Neuronal stem cell (in vitro differentiated cells): ENCODE data around the gene TNFRSF25.

Source experiments
- DNase-seq: peaks from one replicate; pipeline ENCODE4 v3.0.0-alpha.2; 2013; ENCODE audit warnings: low spot score
- H2AFZ ChIP-seq: one replicate; pipeline ENCODE4 v1.6.1; 2013; ENCODE audit warnings: mild to moderate bottlenecking, low read length, inconsistent platforms
- H2AK5ac ChIP-seq: 2 replicates; pipeline ENCODE4 v1.6.1; 2013; ENCODE audit warnings: low read depth, mild to moderate bottlenecking, inconsistent platforms, low read length, moderate library complexity, mixed read lengths
- H2BK120ac ChIP-seq: 2 replicates; pipeline ENCODE4 v1.6.1; 2013; ENCODE audit warnings: low read depth, mild to moderate bottlenecking, inconsistent platforms, low read length, moderate library complexity, mixed read lengths
- H2BK12ac ChIP-seq: one replicate; pipeline ENCODE4 v1.6.1; 2013; ENCODE audit warnings: low read length, inconsistent platforms
- H2BK15ac ChIP-seq: 2 replicates; pipeline ENCODE4 v1.6.1; 2013; ENCODE audit warnings: mild to moderate bottlenecking, low read length, inconsistent platforms, mixed read lengths
- H2BK5ac ChIP-seq: one replicate; pipeline ENCODE4 v1.6.1; 2013; ENCODE audit warnings: inconsistent platforms, mild to moderate bottlenecking, low read length, moderate library complexity
- H3K14ac ChIP-seq: one replicate; pipeline ENCODE4 v1.6.1; 2013; ENCODE audit warnings: low read length, inconsistent platforms
- H3K18ac ChIP-seq: 2 replicates; pipeline ENCODE4 v1.6.1; 2013; ENCODE audit warnings: low read length, inconsistent platforms
- H3K23ac ChIP-seq: 2 replicates; pipeline ENCODE4 v1.6.1; 2013; ENCODE audit warnings: low read depth, mild to moderate bottlenecking, mixed read lengths, low read length, inconsistent platforms; ENCODE audit not compliant: poor library complexity
- H3K27ac ChIP-seq: replicated peaks from 3 replicates; pipeline ENCODE4 v1.5.1; 2013; ENCODE audit warnings: low read length, inconsistent platforms
- H3K27me3 ChIP-seq, 3 experiments: 2 replicates each; pipeline ENCODE4 v1.6.1; 2013; ENCODE audit warnings: low read length in 3 of 3, mild to moderate bottlenecking in 2 of 3, inconsistent platforms in 1 of 3, low read depth in 1 of 3, mixed read lengths in 1 of 3, moderate library complexity in 1 of 3; ENCODE audit not compliant: control insufficient read depth in 3 of 3, insufficient read depth in 3 of 3
- H3K36me3 ChIP-seq, 2 donors: replicated peaks in 1 of 2; 2 replicates each; pipeline ENCODE4 v1.6.1; 2013; ENCODE audit warnings: low read length in 2 of 2; ENCODE audit not compliant: control insufficient read depth in 2 of 2, insufficient read depth in 2 of 2
- H3K4ac ChIP-seq: 2 replicates; pipeline ENCODE4 v1.6.1; 2013; ENCODE audit warnings: inconsistent platforms, mild to moderate bottlenecking, low read length, moderate library complexity
- H3K4me1 ChIP-seq, 2 donors: 1 replicate in 1 of 2; 2 replicates in 1 of 2; pipeline ENCODE4 v1.6.1; 2013; ENCODE audit warnings: low read length in 2 of 2, low read depth in 1 of 2; ENCODE audit not compliant: control insufficient read depth in 2 of 2, insufficient read depth in 1 of 2
- H3K4me2 ChIP-seq: one replicate; pipeline ENCODE4 v1.6.1; 2013; ENCODE audit warnings: mild to moderate bottlenecking, low read length, inconsistent platforms; ENCODE audit not compliant: insufficient read depth, poor library complexity, severe bottlenecking
- H3K4me3 ChIP-seq, 2 donors: 2 replicates each; pipeline ENCODE4 v1.5.1; 2013; ENCODE audit warnings: low read length in 2 of 2, mild to moderate bottlenecking in 2 of 2, inconsistent platforms in 1 of 2, moderate library complexity in 1 of 2
- H3K79me1 ChIP-seq: one replicate; pipeline ENCODE4 v1.6.1; 2013; ENCODE audit warnings: low read depth, mild to moderate bottlenecking, inconsistent platforms, low read length, moderate library complexity
- H3K9ac ChIP-seq: one replicate; pipeline ENCODE4 v1.6.1; 2013; ENCODE audit warnings: mild to moderate bottlenecking, low read depth, low read length, inconsistent platforms; ENCODE audit not compliant: poor library complexity
- H3K9me3 ChIP-seq, 2 donors: replicated peaks in 1 of 2; 2 replicates each; pipeline versions ENCODE3 to v1.6.1; 2013; ENCODE audit warnings: low read length in 2 of 2, mild to moderate bottlenecking in 2 of 2, inconsistent platforms in 1 of 2, low read depth in 1 of 2, mixed read lengths in 1 of 2, moderate library complexity in 1 of 2; ENCODE audit not compliant: control insufficient read depth in 2 of 2, insufficient read depth in 1 of 2
- H4K8ac ChIP-seq: one replicate; pipeline ENCODE4 v1.6.1; 2013; ENCODE audit warnings: low read depth, mild to moderate bottlenecking, inconsistent platforms, low read length, moderate library complexity
- H4K91ac ChIP-seq: one replicate; pipeline ENCODE4 v1.6.1; 2013; ENCODE audit warnings: low read length, low read depth, mild to moderate bottlenecking, inconsistent platforms; ENCODE audit not compliant: poor library complexity
- WGBS, 2 donors: extraction: QIAGEN DNeasy Blood & Tissue Kit; methylation state at CpG; one replicate each; pipeline ENCODE4 v1.1.7; 2013; ENCODE audit warnings: missing lambda C conversion rate in 2 of 2, mixed read lengths in 1 of 2; ENCODE audit not compliant: insufficient read length in 2 of 2, insufficient replicate concordance in 1 of 2; ENCODE audit errors: extremely low coverage in 2 of 2; 5-methylcytosine and 5-hydroxymethylcytosine counted together

TNFRSF25 gene

DNA sequence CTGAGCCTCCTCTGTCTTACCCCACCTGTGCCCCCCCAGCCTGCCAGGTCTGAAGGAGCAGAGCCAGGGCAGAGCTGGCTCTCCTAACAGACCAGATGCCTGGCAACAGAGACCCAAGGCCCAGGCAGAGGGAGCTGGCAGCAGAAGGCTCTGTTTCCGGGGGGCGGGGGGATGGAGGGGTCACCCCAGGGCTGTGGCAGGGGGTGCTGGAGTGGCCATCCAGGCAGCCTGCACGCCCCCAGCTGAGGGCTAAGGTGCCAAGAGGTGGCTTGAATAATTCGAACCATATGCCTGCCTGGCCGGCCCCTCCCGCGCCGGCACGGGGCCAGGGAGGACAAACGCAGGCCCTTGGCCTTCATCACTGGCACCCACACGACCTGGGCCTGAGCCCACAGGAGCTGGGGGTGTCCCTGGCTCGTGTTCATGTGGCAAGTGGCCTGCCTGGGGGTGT lies 41.5 kb upstream of the TNFRSF25 start:
- peaks cover 2% of the 10 kb centered on the region for H3K79me1 ChIP-seq
- H2AK5ac ChIP-seq: no peak overlapping the region
- H4K8ac ChIP-seq: no peak overlapping the region
- no peak for DNase-seq
- no peak overlapping the region for H2BK120ac ChIP-seq
- peaks cover 0 to 10% (median 0%) of the 10 kb centered on the region in 3 experiments for H3K27me3 ChIP-seq
- no peak overlapping the region for H2BK5ac ChIP-seq
- no peak overlapping the region for H2AFZ ChIP-seq
- H3K23ac ChIP-seq: peak overlapping the region; percentile 6
- H2BK15ac ChIP-seq: no peak overlapping the region
- peaks cover 0 to 32% of the 10 kb centered on the region in 2 donors for H3K4me1 ChIP-seq
- H3K36me3 ChIP-seq: no peaks in the 10 kb centered on the region
- no peak overlapping the region for H3K9ac ChIP-seq
- H3K4me3 ChIP-seq: no peak overlapping the region
- no peak overlapping the region for H3K14ac ChIP-seq
- no peak overlapping the region for H4K91ac ChIP-seq
- WGBS, 2 donors: no CpG with 5 or more reads among the region's 12 CpGs
- H3K4ac ChIP-seq: no peak overlapping the region
- H3K9me3 ChIP-seq: no peaks in the 10 kb centered on the region
- no peak overlapping the region for H2BK12ac ChIP-seq
- no peak overlapping the region for H3K4me2 ChIP-seq
- H3K27ac ChIP-seq: no peak overlapping the region
- no peak overlapping the region for H3K18ac ChIP-seq

DNA sequence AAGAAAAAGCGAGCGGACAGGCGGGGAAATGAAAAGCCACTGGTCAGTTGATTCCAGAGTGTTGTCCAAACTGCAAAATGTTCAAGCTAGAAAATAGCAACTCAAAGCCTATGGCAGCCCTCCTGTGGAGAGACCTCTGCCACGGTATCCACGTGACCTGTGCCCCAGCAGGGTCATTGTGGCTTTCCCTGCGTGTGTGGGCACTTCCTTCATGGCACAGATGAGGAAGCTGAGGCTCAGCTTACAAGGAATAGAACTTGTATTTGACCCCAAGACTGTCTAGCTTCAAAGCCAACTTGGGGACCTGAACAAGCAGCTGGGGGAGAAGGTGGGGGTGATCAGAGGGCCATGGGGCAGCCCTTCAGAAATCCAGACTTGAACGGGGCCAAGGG lies 41.1 kb upstream of the TNFRSF25 start:
- H3K36me3 ChIP-seq: no peaks in the 10 kb centered on the region
- H3K27ac ChIP-seq: no peak overlapping the region
- H2BK5ac ChIP-seq: no peak overlapping the region
- no peak overlapping the region for H3K4me3 ChIP-seq
- H3K4me2 ChIP-seq: no peak overlapping the region
- no peak overlapping the region for H3K18ac ChIP-seq
- no peak overlapping the region for H2BK12ac ChIP-seq
- no peak overlapping the region for H2AK5ac ChIP-seq
- no peak overlapping the region for H3K4ac ChIP-seq
- peaks cover under 1% of the 10 kb centered on the region for H3K79me1 ChIP-seq
- peaks cover 0 to 31% of the 10 kb centered on the region in 2 donors for H3K4me1 ChIP-seq
- H3K9me3 ChIP-seq: no peaks in the 10 kb centered on the region
- no peak overlapping the region for H4K8ac ChIP-seq
- peaks cover 0 to 10% (median 0%) of the 10 kb centered on the region in 3 experiments for H3K27me3 ChIP-seq
- H3K14ac ChIP-seq: no peak overlapping the region
- no peak overlapping the region for H3K9ac ChIP-seq
- no CpG with 5 or more reads among the region's 7 CpGs for WGBS, 2 donors
- no peak for DNase-seq
- no peak overlapping the region for H2BK15ac ChIP-seq
- H2BK120ac ChIP-seq: no peak overlapping the region
- no peak overlapping the region for H3K23ac ChIP-seq
- peak overlapping the region; percentile 84 for H2AFZ ChIP-seq
- no peak overlapping the region for H4K91ac ChIP-seq

DNA sequence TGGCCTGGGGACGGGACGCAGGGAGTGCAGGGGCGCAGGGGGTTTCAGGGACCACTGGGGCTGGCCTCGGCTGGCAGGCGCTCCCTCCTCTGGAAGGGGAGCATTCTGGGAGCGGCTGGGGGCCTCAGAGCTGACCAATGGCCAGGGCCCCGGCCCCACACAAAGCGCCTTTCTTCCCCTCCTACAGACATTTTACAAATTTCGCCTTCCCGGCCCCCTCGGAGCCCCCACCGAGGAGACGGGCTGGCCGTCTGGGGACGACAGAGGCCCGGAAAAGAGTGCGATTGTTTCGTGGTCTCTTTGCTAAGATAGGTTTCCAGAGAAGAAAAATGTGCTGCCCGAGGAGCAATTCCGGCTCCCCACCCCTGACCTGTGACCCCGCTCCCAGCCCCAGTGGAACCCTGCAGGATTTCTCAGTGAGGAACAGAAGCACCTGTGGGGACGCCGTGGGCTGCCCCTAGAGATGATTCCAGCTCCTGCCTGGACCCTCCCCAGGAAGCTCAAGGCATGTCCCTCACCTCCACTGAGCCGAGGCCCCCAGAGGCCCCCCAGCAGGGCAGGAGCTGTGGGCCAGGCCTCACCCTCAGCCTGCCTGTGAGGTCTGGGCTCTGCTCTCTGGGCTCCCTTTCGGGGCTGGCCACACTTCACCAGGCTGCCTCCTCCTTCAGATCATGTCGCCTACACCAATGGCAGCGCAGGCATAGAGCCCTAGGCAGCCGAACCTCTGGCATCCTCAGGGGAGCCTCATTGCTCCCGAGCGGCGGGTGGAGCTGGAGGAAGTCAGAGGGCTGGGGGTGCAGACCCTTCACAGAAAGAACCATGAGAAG lies 40.5 kb upstream of the TNFRSF25 start:
- no CpG with 5 or more reads among the region's 31 CpGs for WGBS, 2 donors
- peak overlapping the region; percentile 27 for H3K23ac ChIP-seq
- no peak overlapping the region for H2BK120ac ChIP-seq
- H2BK5ac ChIP-seq: peak overlapping the region; percentile 75
- no peak overlapping the region for H4K8ac ChIP-seq
- DNase-seq: no peak
- H3K36me3 ChIP-seq: no peaks in the 10 kb centered on the region
- peaks cover 0 to 29% of the 10 kb centered on the region in 2 donors for H3K4me1 ChIP-seq
- peak overlapping the region; percentile 74 for H3K18ac ChIP-seq
- peak overlapping the region; percentile 2 for H3K14ac ChIP-seq
- no peaks in the 10 kb centered on the region for H3K9me3 ChIP-seq
- H3K4me2 ChIP-seq: no peak overlapping the region
- peak overlapping the region; percentile 81 for H2AK5ac ChIP-seq
- no peak overlapping the region for H3K4me3 ChIP-seq
- peaks cover 0 to 13% (median 0%) of the 10 kb centered on the region in 3 experiments for H3K27me3 ChIP-seq
- H3K4ac ChIP-seq: no peak overlapping the region
- H2BK15ac ChIP-seq: no peak overlapping the region
- H2BK12ac ChIP-seq: no peak overlapping the region
- no peak overlapping the region for H3K27ac ChIP-seq
- peak overlapping the region; percentile 84 for H2AFZ ChIP-seq
- H4K91ac ChIP-seq: no peak overlapping the region
- no peak overlapping the region for H3K9ac ChIP-seq
- H3K79me1 ChIP-seq: no peaks in the 10 kb centered on the region

DNA sequence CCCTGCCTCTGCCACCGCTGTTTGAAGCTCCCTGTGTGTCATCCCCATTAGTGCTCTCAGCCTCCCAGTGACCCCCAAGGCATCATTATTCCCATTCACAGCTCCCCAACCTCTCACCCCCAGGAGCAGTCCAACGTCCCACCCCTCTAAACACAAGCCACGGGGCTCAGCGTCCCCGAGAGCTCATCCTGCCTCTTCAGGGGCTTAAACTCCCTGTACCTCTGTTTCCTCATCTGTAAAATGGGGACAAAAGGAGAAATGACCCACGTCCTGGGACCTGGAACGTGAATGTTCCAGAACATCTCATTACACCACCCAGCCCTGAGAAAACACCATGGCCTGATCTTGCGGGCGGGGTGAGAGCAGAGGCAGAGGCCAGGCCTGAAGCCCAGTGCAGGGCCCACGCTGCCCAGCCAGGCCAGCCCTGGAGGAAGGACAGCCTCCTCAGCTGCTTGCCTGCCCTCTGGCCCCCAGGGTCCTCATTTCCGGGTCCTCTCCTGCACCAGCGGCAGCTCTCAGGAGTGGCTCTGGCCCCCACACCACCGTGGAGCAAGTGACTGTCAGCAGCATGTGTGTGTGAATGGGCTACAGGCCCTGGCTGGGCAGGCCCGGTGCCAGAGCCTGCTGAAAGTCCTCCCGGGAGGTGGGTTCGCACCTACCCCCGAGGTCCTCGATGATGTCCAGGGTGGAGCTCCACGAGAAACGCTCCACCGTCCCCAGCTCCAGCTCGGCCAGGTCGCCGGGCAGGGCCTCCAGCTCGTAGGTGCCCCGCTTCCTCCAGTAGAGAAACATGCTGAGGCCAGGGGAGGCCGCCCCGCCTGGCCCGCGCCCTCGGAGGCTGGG lies 39.6 kb upstream of the TNFRSF25 start:
- no peak overlapping the region for H3K27ac ChIP-seq
- peak overlapping the region; percentile 53 for H3K4ac ChIP-seq
- no peaks in the 10 kb centered on the region for H3K79me1 ChIP-seq
- H3K23ac ChIP-seq: peak overlapping the region; percentile 97
- peak overlapping the region in 1 of 2 donors; percentile 20 for H3K4me3 ChIP-seq
- H3K9ac ChIP-seq: no peak overlapping the region
- H2BK5ac ChIP-seq: peak overlapping the region; percentile 82
- H2BK120ac ChIP-seq: peak overlapping the region; percentile 91
- peak overlapping the region; percentile 65 for H4K8ac ChIP-seq
- no peak for DNase-seq
- H3K4me1 ChIP-seq: peaks cover 0 to 28% of the 10 kb centered on the region in 2 donors
- peak overlapping the region; percentile 41 for H2BK12ac ChIP-seq
- H3K4me2 ChIP-seq: no peak overlapping the region
- no peaks in the 10 kb centered on the region for H3K36me3 ChIP-seq
- no peak overlapping the region for H2BK15ac ChIP-seq
- peak overlapping the region; percentile 57 for H3K18ac ChIP-seq
- H2AK5ac ChIP-seq: peak overlapping the region; percentile 81
- H2AFZ ChIP-seq: peak overlapping the region; percentile 84
- no peak overlapping the region for H3K14ac ChIP-seq
- H3K27me3 ChIP-seq: peaks cover 0 to 14% (median 0%) of the 10 kb centered on the region in 3 experiments
- no peak overlapping the region for H4K91ac ChIP-seq
- no CpG with 5 or more reads among the region's 31 CpGs for WGBS, 2 donors
- H3K9me3 ChIP-seq: no peaks in the 10 kb centered on the region
